CD4-positive, alpha-beta memory T cell (primary cell): ENCODE results near the gene MAGEA9. TPM values are rescaled to one million over a fixed set of nuclear protein-coding genes. Genes with fewer than 3 reads are reported as not detected.
"Not testable (repeated sequence)": the region's sequence is repeated elsewhere in the genome, so short reads cannot be mapped to it uniquely, and the experiment has no call there.

Source experiments
- CTCF ChIA-PET: fragments of 350-600 bp; sonication (Branson Sonifier 250); formaldehyde crosslinking; loops from one replicate; lab custom pipeline; 2021; ENCODE audit warnings: inconsistent platforms; ENCODE audit not compliant: partially characterized antibody; lab: Charles Lee
- POLR2A ChIA-PET: fragments of 350-600 bp; sonication (Branson Sonifier 250); formaldehyde crosslinking; loops from one replicate; lab custom pipeline; 2021; ENCODE audit not compliant: partially characterized antibody; lab: Charles Lee
- DNase-seq, 5 donors: peaks; one replicate each; pipeline versions ENCODE4 v3.0.0 to v3.0.0-alpha.2; 2020 to 2022; ENCODE audit warnings: mixed read lengths in 1 of 5
- H3K27ac ChIP-seq: one replicate; pipeline ENCODE4 v1.7.0; 2013; ENCODE audit warnings: low read depth, low read length
- H3K27me3 ChIP-seq: 2 replicates; pipeline ENCODE4 v1.7.0; 2013; ENCODE audit warnings: mild to moderate bottlenecking, low read length, moderate library complexity; ENCODE audit not compliant: insufficient read depth
- H3K36me3 ChIP-seq: 2 replicates; pipeline ENCODE4 v1.7.0; 2013; ENCODE audit warnings: mild to moderate bottlenecking, low read length, moderate library complexity; ENCODE audit not compliant: insufficient read depth
- H3K4me1 ChIP-seq: 2 replicates; pipeline ENCODE4 v1.7.0; 2013; ENCODE audit warnings: mild to moderate bottlenecking, low read length, moderate library complexity; ENCODE audit not compliant: insufficient read depth
- H3K4me3 ChIP-seq, 2 donors: one replicate each; pipeline ENCODE4 v1.7.0; 2013; ENCODE audit warnings: low read length in 2 of 2, mild to moderate bottlenecking in 1 of 2
- H3K9me3 ChIP-seq, 2 donors: one replicate each; pipeline ENCODE4 v1.7.0; 2013; ENCODE audit warnings: low read length in 2 of 2, control low read depth in 1 of 2; ENCODE audit not compliant: control insufficient read depth in 1 of 2
- H3K27ac Mint-ChIP-seq, 7 donors: one replicate each; pipeline ENCODE4 v1.8.0; 2020 to 2021; ENCODE audit warnings: mixed read lengths in 7 of 7, mild to moderate bottlenecking in 6 of 7, inconsistent platforms in 3 of 7, moderate library complexity in 3 of 7
- H3K27me3 Mint-ChIP-seq, 2 donors: one replicate each; pipeline ENCODE4 v1.8.0; 2020 to 2021; ENCODE audit warnings: mixed read lengths in 2 of 2
- H3K36me3 Mint-ChIP-seq, 2 donors: one replicate each; pipeline ENCODE4 v1.8.0; 2020 to 2021; ENCODE audit warnings: mixed read lengths in 2 of 2, inconsistent platforms in 1 of 2, mild to moderate bottlenecking in 1 of 2
- H3K4me1 Mint-ChIP-seq, 4 donors: one replicate each; pipeline ENCODE4 v1.8.0; 2020 to 2021; ENCODE audit warnings: mixed read lengths in 4 of 4, mild to moderate bottlenecking in 1 of 4
- H3K4me3 Mint-ChIP-seq, 8 donors: one replicate each; pipeline ENCODE4 v1.8.0; 2020 to 2021; ENCODE audit warnings: mixed read lengths in 8 of 8, mild to moderate bottlenecking in 7 of 8, moderate library complexity in 6 of 8, inconsistent platforms in 3 of 8
- H3K9me3 Mint-ChIP-seq, 8 donors: one replicate each; pipeline ENCODE4 v1.8.0; 2020 to 2021; ENCODE audit warnings: mixed read lengths in 8 of 8, mild to moderate bottlenecking in 5 of 8, inconsistent platforms in 3 of 8, moderate library complexity in 1 of 8
- intact Hi-C: fragments of 100-400 bp; cut with micrococcal nuclease; formaldehyde crosslinking; loops from one replicate; pipeline ENCODE4 v1.15.1; 2023
- polyA plus RNA-seq, 2 donors: library from polyadenylated mRNA; unstranded; fragments of 300-500 nt; fragmentation: Illumina TruSeq; gene quantifications; one replicate each; pipeline ENCODE4 v1.2.3, GENCODE V29; 2021
- total RNA-seq, 2 experiments: library from RNA; stranded (reverse); gene quantifications; one replicate each; pipeline ENCODE4 v1.2.3, GENCODE V29; 2021

Gene MAGEA9
- total and polyA plus RNA-seq, 4 experiments from 2014 or later = not detected

GRCh38 chrX:149795531-149795930 is 13.8 kb downstream of the MAGEA9 start:
- H3K27me3 ChIP-seq, H3K27ac Mint-ChIP-seq, H3K4me3 ChIP-seq, CTCF ChIA-PET, H3K9me3 Mint-ChIP-seq, POLR2A ChIA-PET, H3K36me3 Mint-ChIP-seq, H3K27ac ChIP-seq, H3K27me3 Mint-ChIP-seq, DNase-seq, H3K9me3 ChIP-seq, H3K36me3 ChIP-seq, intact Hi-C loops, H3K4me3 Mint-ChIP-seq: not testable (repeated sequence)
- H3K4me1 Mint-ChIP-seq = peaks cover 19 to 27% (median 23%) of the 10 kb centered on the region in 4 donors
- peaks cover 22% of the 10 kb centered on the region for H3K4me1 ChIP-seq

GRCh38 chrX:149799095-149799714 is 17.5 kb downstream of the MAGEA9 start:
- Histone ChIP-seq H3K36me3 (no peaks in the 10 kb centered on the region), H3K9me3 (no peaks in the 10 kb centered on the region), H3K27ac (no peak overlapping the region), H3K27me3 (no peaks in the 10 kb centered on the region), H3K4me1 (peaks cover 22% of the 10 kb centered on the region), H3K4me3 (no peak overlapping the region)
- intact Hi-C loops = no loop called here
- CTCF ChIA-PET = no interaction called here
- Mint-ChIP-seq H3K27ac (peak overlapping the region in 6 of 7 donors; percentile 8 to 92 (median 47)), H3K4me3 (peak overlapping the region in 7 of 8 donors; percentile 20 to 65 (median 57)), H3K9me3 (peaks cover 0 to 2% (median 0%) of the 10 kb centered on the region in 8 donors), H3K36me3 (no peaks in the 10 kb centered on the region), H3K4me1 (peaks cover 20 to 31% (median 25%) of the 10 kb centered on the region in 4 donors), H3K27me3 (no peaks in the 10 kb centered on the region)
- POLR2A ChIA-PET = no interaction called here
- no peak for DNase-seq

- Mint-ChIP-seq H3K4me1 (peaks cover 20 to 31% (median 25%) of the 10 kb centered on the region in 4 donors), H3K27me3 (no peaks in the 10 kb centered on the region), H3K9me3 (peaks cover 0 to 2% (median 0%) of the 10 kb centered on the region in 8 donors), H3K4me3 (peak overlapping the region in 6 of 8 donors; percentile 3 to 65 (median 30)), H3K27ac (peak overlapping the region in 3 of 7 donors; percentile 38 to 54 (median 52)), H3K36me3 (no peaks in the 10 kb centered on the region)
- intact Hi-C loops = no loop called here
- Histone ChIP-seq H3K27me3 (no peaks in the 10 kb centered on the region), H3K4me1 (peaks cover 22% of the 10 kb centered on the region), H3K9me3 (no peaks in the 10 kb centered on the region), H3K36me3 (no peaks in the 10 kb centered on the region), H3K27ac (no peak overlapping the region), H3K4me3 (no peak overlapping the region)
- ChIA-PET CTCF (no interaction called here), POLR2A (no interaction called here)
- no peak for DNase-seq
Observed at GRCh38 chrX:149799938-149800337, 18.2 kb downstream of the MAGEA9 start.

- Histone ChIP-seq H3K36me3 (no peaks in the 10 kb centered on the region), H3K4me3 (no peak overlapping the region), H3K27me3 (no peaks in the 10 kb centered on the region), H3K9me3 (no peaks in the 10 kb centered on the region), H3K4me1 (peaks cover 16% of the 10 kb centered on the region), H3K27ac (no peak overlapping the region)
- no peaks in the 10 kb centered on the region for H3K36me3 Mint-ChIP-seq
- H3K27me3 Mint-ChIP-seq = no peaks in the 10 kb centered on the region
- no peak overlapping the region for H3K27ac Mint-ChIP-seq
- no peaks in the 10 kb centered on the region for H3K9me3 Mint-ChIP-seq
- DNase-seq = no peak
- H3K4me1 Mint-ChIP-seq = peaks cover 12 to 21% (median 16%) of the 10 kb centered on the region in 4 donors
- H3K4me3 Mint-ChIP-seq = no peak overlapping the region
- POLR2A ChIA-PET = no interaction called here
- CTCF ChIA-PET = no interaction called here
- intact Hi-C loops = no loop called here
Observed at GRCh38 chrX:149803458-149804062, 21.8 kb downstream of the MAGEA9 start.

- Histone ChIP-seq H3K27me3 (no peaks in the 10 kb centered on the region), H3K4me3 (no peak overlapping the region), H3K4me1 (peaks cover 14% of the 10 kb centered on the region), H3K9me3 (no peaks in the 10 kb centered on the region), H3K27ac (no peak overlapping the region), H3K36me3 (no peaks in the 10 kb centered on the region)
- Mint-ChIP-seq H3K4me1 (peaks cover 11 to 18% (median 14%) of the 10 kb centered on the region in 4 donors), H3K36me3 (no peaks in the 10 kb centered on the region), H3K9me3 (no peaks in the 10 kb centered on the region), H3K4me3 (no peak overlapping the region), H3K27ac (no peak overlapping the region), H3K27me3 (no peaks in the 10 kb centered on the region)
- intact Hi-C loops = no loop called here
- POLR2A ChIA-PET = no interaction called here
- no peak for DNase-seq
- CTCF ChIA-PET = no interaction called here
Observed at GRCh38 chrX:149804102-149804501, 22.4 kb downstream of the MAGEA9 start.

- ChIA-PET POLR2A (no interaction called here), CTCF (no interaction called here)
- H3K4me3 ChIP-seq = no peak overlapping the region
- intact Hi-C loops = no loop called here
- Mint-ChIP-seq H3K4me1 (no peaks in the 10 kb centered on the region), H3K27me3 (no peaks in the 10 kb centered on the region), H3K4me3 (no peak overlapping the region), H3K9me3 (no peaks in the 10 kb centered on the region), H3K36me3 (no peaks in the 10 kb centered on the region), H3K27ac (no peak overlapping the region)
- no peaks in the 10 kb centered on the region for H3K4me1 ChIP-seq
- no peaks in the 10 kb centered on the region for H3K9me3 ChIP-seq
- DNase-seq = no peak
- no peaks in the 10 kb centered on the region for H3K36me3 ChIP-seq
- H3K27ac ChIP-seq = no peak overlapping the region
- H3K27me3 ChIP-seq = no peaks in the 10 kb centered on the region
Observed at GRCh38 chrX:149807747-149808458, 26.2 kb downstream of the MAGEA9 start.

GRCh38 chrX:149818652-149819051 is 36.9 kb downstream of the MAGEA9 start:
- no peaks in the 10 kb centered on the region for H3K4me1 Mint-ChIP-seq
- no peak overlapping the region for H3K4me3 Mint-ChIP-seq
- Histone ChIP-seq H3K9me3 (no peaks in the 10 kb centered on the region), H3K36me3 (no peaks in the 10 kb centered on the region), H3K4me3 (no peak overlapping the region), H3K4me1 (no peaks in the 10 kb centered on the region), H3K27ac (no peak overlapping the region), H3K27me3 (no peaks in the 10 kb centered on the region)
- intact Hi-C loops = no loop called here
- H3K27me3 Mint-ChIP-seq = peaks cover 2 to 8% of the 10 kb centered on the region in 2 donors
- H3K9me3 Mint-ChIP-seq = peaks cover 0 to 1% (median 0%) of the 10 kb centered on the region in 8 donors
- ChIA-PET CTCF (interaction anchor here (1.0 kb wide), 1 partner anchor 21 kb away, joined by 3 read pairs; no protein-coding TSS in a partner anchor), POLR2A (no interaction called here)
- no peak for DNase-seq
- no peak overlapping the region for H3K27ac Mint-ChIP-seq
- no peaks in the 10 kb centered on the region for H3K36me3 Mint-ChIP-seq
